Common myeloid progenitor, CD34-positive (primary cell): ENCODE measurements around the gene NGRN.
"Not testable (repeated sequence)": the region's sequence is repeated elsewhere in the genome, so short reads cannot be mapped to it uniquely, and the experiment has no call there.

ENCODE experiments used
- CTCF ChIA-PET: fragments of 350-600 bp; sonication (Branson Sonifier 250); formaldehyde crosslinking; loops from one replicate; lab custom pipeline; 2021; ENCODE audit warnings: antibody characterized with exemption; lab: Charles Lee
- POLR2A ChIA-PET: fragments of 350-600 bp; sonication (Branson Sonifier 250); formaldehyde crosslinking; loops from one replicate; lab custom pipeline; 2021; ENCODE audit warnings: antibody characterized with exemption; lab: Charles Lee
- DNase-seq, 3 donors: peaks; one replicate each; pipeline versions ENCODE4 v3.0.0 to v3.0.0-alpha.2; 2013
- H3K27ac ChIP-seq, 2 experiments: 1 replicate in 1 of 2; 2 replicates in 1 of 2; pipeline ENCODE4 v1.7.0; 2013; ENCODE audit warnings: inconsistent platforms in 2 of 2, low read length in 2 of 2, mild to moderate bottlenecking in 2 of 2, low read depth in 1 of 2, moderate library complexity in 1 of 2; ENCODE audit not compliant: severe bottlenecking in 2 of 2, insufficient read depth in 1 of 2, poor library complexity in 1 of 2
- H3K27me3 ChIP-seq, 5 experiments: replicated peaks in 2 of 5; 1 replicate in 3 of 5; 2 replicates in 2 of 5; pipeline versions ENCODE4 v1.6.1 to v1.7.0; 2013; ENCODE audit warnings: low read length in 4 of 5, mild to moderate bottlenecking in 2 of 5, moderate library complexity in 2 of 5, inconsistent platforms in 1 of 5; ENCODE audit not compliant: insufficient read depth in 5 of 5, control insufficient read depth in 4 of 5
- H3K36me3 ChIP-seq, 4 experiments: 1 replicate in 2 of 4; 2 replicates in 2 of 4; pipeline versions ENCODE4 v1.6.1 to v1.7.0; 2013; ENCODE audit warnings: low read length in 3 of 4, control low read depth in 1 of 4, mild to moderate bottlenecking in 1 of 4; ENCODE audit not compliant: control insufficient read depth in 4 of 4, insufficient read depth in 4 of 4
- H3K4me1 ChIP-seq, 4 experiments: 1 replicate in 3 of 4; 2 replicates in 1 of 4; pipeline versions ENCODE4 v1.6.1 to v1.7.1; 2013; ENCODE audit warnings: low read length in 3 of 4, mild to moderate bottlenecking in 3 of 4, control low read depth in 1 of 4, inconsistent platforms in 1 of 4, moderate library complexity in 1 of 4; ENCODE audit not compliant: control insufficient read depth in 4 of 4, insufficient read depth in 4 of 4; ENCODE audit errors: control extremely low read depth in 1 of 4
- H3K4me3 ChIP-seq, 7 experiments: 1 replicate in 4 of 7; 2 replicates in 3 of 7; pipeline versions ENCODE4 v1.5.1 to v1.7.0; 2013; ENCODE audit warnings: mild to moderate bottlenecking in 7 of 7, low read length in 6 of 7, moderate library complexity in 6 of 7, inconsistent platforms in 2 of 7, low read depth in 2 of 7, control low read depth in 1 of 7; ENCODE audit not compliant: insufficient read depth in 4 of 7, control insufficient read depth in 1 of 7; ENCODE audit errors: extremely low read depth in 1 of 7
- H3K9me3 ChIP-seq, 5 experiments: 1 replicate in 4 of 5; 2 replicates in 1 of 5; pipeline versions ENCODE4 v1.6.1 to v1.7.1; 2013; ENCODE audit warnings: low read length in 4 of 5, mild to moderate bottlenecking in 2 of 5, inconsistent platforms in 1 of 5, low read depth in 1 of 5, moderate library complexity in 1 of 5; ENCODE audit not compliant: control insufficient read depth in 4 of 5, insufficient read depth in 2 of 5; ENCODE audit errors: control extremely low read depth in 1 of 5
- WGBS: methylation state at CpG from one replicate; pipeline ENCODE4 v1.1.5; 2013; ENCODE audit not compliant: insufficient coverage; 5-methylcytosine and 5-hydroxymethylcytosine counted together

NGRN gene

DNA sequence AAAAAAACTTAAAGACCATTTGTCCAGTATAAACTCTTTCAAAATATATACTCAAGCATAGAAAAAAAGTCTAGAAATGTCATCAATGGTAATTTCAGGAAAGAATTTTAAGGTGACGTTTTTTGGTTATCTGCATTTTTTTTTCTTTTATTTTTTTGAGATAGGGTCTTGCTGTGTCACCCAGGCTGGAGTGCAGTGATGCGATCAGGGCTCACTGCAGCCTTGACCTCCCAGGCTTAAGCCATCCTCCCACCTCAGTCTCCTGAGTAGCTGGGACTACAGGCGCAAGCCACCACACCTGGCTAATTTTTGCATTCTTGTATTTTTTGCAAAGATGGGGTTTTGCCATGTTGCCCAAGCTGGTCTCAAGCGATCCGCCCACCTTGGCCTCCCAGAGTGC, 15.3 kb downstream of the NGRN start:
- DNase-seq, H3K27me3 ChIP-seq, POLR2A ChIA-PET, H3K4me1 ChIP-seq, H3K4me3 ChIP-seq, H3K27ac ChIP-seq, H3K9me3 ChIP-seq, H3K36me3 ChIP-seq: not testable (repeated sequence)
- CTCF ChIA-PET, result interaction anchor here (0.9 to 1.7 kb wide), 4 partner anchors 8 to 21 kb away, joined by 3 to 4 read pairs (median 3); no protein-coding TSS in a partner anchor
- WGBS, result 93% methylated on average over 4 of the region's 5 CpGs

GRCh38 chr15:90281637-90282036, 16.2 kb downstream of the NGRN start:
- WGBS, result 69% methylated on average over 5 of the region's 6 CpGs
- POLR2A ChIA-PET, H3K36me3 ChIP-seq, H3K4me3 ChIP-seq, H3K27ac ChIP-seq, H3K4me1 ChIP-seq, H3K9me3 ChIP-seq, H3K27me3 ChIP-seq: not testable (repeated sequence)
- peak in 2 of 3 donors; percentile 30 to 45 for DNase-seq
- CTCF ChIA-PET, result interaction anchor here (1.2 to 2.0 kb wide), 3 partner anchors 10 to 124 kb away, joined by 3 to 6 read pairs (median 4); no protein-coding TSS in a partner anchor

- Histone ChIP-seq H3K36me3 (no peaks in the 10 kb centered on the region), H3K4me1 (peaks cover 4 to 16% (median 10%) of the 10 kb centered on the region in 4 experiments), H3K27me3 (no peaks in the 10 kb centered on the region), H3K4me3 (peak overlapping the region in 1 of 7 experiments; percentile 52), H3K27ac (no peak overlapping the region), H3K9me3 (no peaks in the 10 kb centered on the region)
- DNase-seq, result peak; percentile 56 to 84 (median 76)
- ChIA-PET POLR2A (interaction anchor here (0.8 kb wide), 1 partner anchor 65 kb away, joined by 3 read pairs; no protein-coding TSS in a partner anchor), CTCF (interaction anchor here (0.9 to 2.2 kb wide), 9 partner anchors 16 to 133 kb away, joined by 3 to 9 read pairs (median 3); partner anchors contain the start of genes CIB1 and GDPGP1)
Observed at GRCh38 chr15:90286678-90287077, 21.2 kb downstream of the NGRN start.

DNA sequence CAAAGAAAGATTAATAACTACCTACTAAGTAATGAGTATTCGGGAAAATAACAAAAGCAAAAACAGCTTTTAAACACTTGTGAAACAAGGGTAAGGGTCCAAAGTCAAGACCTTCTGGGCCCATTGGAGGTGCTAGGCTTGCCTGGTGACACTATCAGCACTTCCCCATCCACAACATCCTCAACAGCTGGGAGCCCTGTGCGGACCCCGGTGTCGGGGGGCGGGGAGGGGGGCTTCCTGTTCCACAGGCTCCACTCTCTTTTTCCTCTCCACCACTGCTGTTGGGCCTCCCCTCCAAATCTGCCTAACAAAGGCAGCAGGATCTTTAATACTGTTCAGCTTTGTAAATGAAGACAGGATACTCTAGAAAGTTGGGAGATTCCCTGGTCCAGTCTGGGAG, 21.6 kb downstream of the NGRN start:
- H3K9me3 ChIP-seq, result no peaks in the 10 kb centered on the region
- H3K4me1 ChIP-seq, result peaks cover 4 to 16% (median 10%) of the 10 kb centered on the region in 4 experiments
- H3K4me3 ChIP-seq, result peak overlapping the region in 3 of 7 experiments; percentile 11 to 64 (median 52)
- no peaks in the 10 kb centered on the region for H3K36me3 ChIP-seq
- POLR2A ChIA-PET, result interaction anchor here (0.8 kb wide), 1 partner anchor 66 kb away, joined by 3 read pairs; no protein-coding TSS in a partner anchor
- no peaks in the 10 kb centered on the region for H3K27me3 ChIP-seq
- CTCF ChIA-PET, result interaction anchor here (1.0 to 2.2 kb wide), 10 partner anchors 9 to 133 kb away, joined by 3 to 9 read pairs (median 3); partner anchors contain the start of genes CIB1 and GDPGP1
- no CpG with 5 or more reads among the region's 5 CpGs for WGBS
- no peak overlapping the region for H3K27ac ChIP-seq
- peak in 2 of 3 donors; percentile 75 to 85 for DNase-seq

GRCh38 chr15:90287946-90288345, 22.5 kb downstream of the NGRN start:
- peaks cover 4 to 16% (median 10%) of the 10 kb centered on the region in 4 experiments for H3K4me1 ChIP-seq
- WGBS, result 33% methylated on average over 4 of the region's 6 CpGs
- POLR2A ChIA-PET, result no interaction called here
- no peak overlapping the region for H3K4me3 ChIP-seq
- CTCF ChIA-PET, result interaction anchor here (0.6 to 1.9 kb wide), 6 partner anchors 8 to 95 kb away, joined by 3 to 9 read pairs (median 3); no protein-coding TSS in a partner anchor
- no peaks in the 10 kb centered on the region for H3K9me3 ChIP-seq
- H3K36me3 ChIP-seq, result no peaks in the 10 kb centered on the region
- no peaks in the 10 kb centered on the region for H3K27me3 ChIP-seq
- no peak overlapping the region for H3K27ac ChIP-seq
- peak in 2 of 3 donors; percentile 46 to 66 for DNase-seq

- Histone ChIP-seq H3K4me3 (no peak overlapping the region), H3K27me3 (no peaks in the 10 kb centered on the region), H3K27ac (no peak overlapping the region), H3K36me3 (no peaks in the 10 kb centered on the region), H3K9me3 (no peaks in the 10 kb centered on the region), H3K4me1 (peaks cover 3 to 21% (median 13%) of the 10 kb centered on the region in 4 experiments)
- CTCF ChIA-PET, result interaction anchor here (1.4 to 2.5 kb wide), 5 partner anchors 9 to 59 kb away, joined by 3 to 16 read pairs (median 7); no protein-coding TSS in a partner anchor
- POLR2A ChIA-PET, result no interaction called here
- DNase-seq, result peak in 2 of 3 donors; percentile 22 to 33
- WGBS, result 75% methylated on average over 12 of the region's 16 CpGs
Observed at GRCh38 chr15:90291679-90292356, 26.3 kb downstream of the NGRN start.
